BE2C (cell line): ENCODE measurements around the gene CNTROB.
"Not testable (repeated sequence)": the region's sequence is repeated elsewhere in the genome, so short reads cannot be mapped to it uniquely, and the experiment has no call there.

ENCODE experiments used
- DNase-seq: peaks from one replicate; pipeline ENCODE4 v3.0.0-alpha.2; 2020
- H3K27me3 ChIP-seq: fragments of 250-450 bp; sonication (Bioruptor Pico); 2 replicates; pipeline ENCODE4 v1.5.1; 2020; ENCODE audit warnings: mild to moderate bottlenecking
- H3K36me3 ChIP-seq: fragments of 250-450 bp; sonication (Bioruptor Pico); 2 replicates; pipeline ENCODE4 v1.5.1; 2020; ENCODE audit warnings: mild to moderate bottlenecking
- H3K4me1 ChIP-seq: fragments of 250-450 bp; sonication (Bioruptor Pico); 2 replicates; pipeline ENCODE4 v1.5.1; 2020
- H3K4me3 ChIP-seq: 2 replicates; pipeline ENCODE4 v1.5.1; 2011; ENCODE audit warnings: low read depth, low read length
- H3K9me3 ChIP-seq: fragments of 250-450 bp; sonication (Bioruptor Pico); 2 replicates; pipeline ENCODE4 v1.5.1; 2020
- CTCF ChIP-seq: IDR thresholded peaks from 2 replicates; pipeline ENCODE4 v1.5.1; 2012; ENCODE audit warnings: mild to moderate bottlenecking, low read depth, low read length

CNTROB gene

GRCh38 chr17:7944326-7944725, 12.3 kb downstream of the CNTROB start:
- Histone ChIP-seq H3K4me3 (no peak overlapping the region), H3K27me3 (no peaks in the 10 kb centered on the region), H3K36me3 (peaks cover 3% of the 10 kb centered on the region), H3K4me1 (no peaks in the 10 kb centered on the region), H3K9me3 (no peaks in the 10 kb centered on the region)
- no peak for DNase-seq
- no peak for TF ChIP-seq CTCF

GRCh38 chr17:7945651-7946050, 13.6 kb downstream of the CNTROB start:
- H3K36me3 ChIP-seq: peaks cover 3% of the 10 kb centered on the region

GRCh38 chr17:7946441-7946840, 14.4 kb downstream of the CNTROB start:
- TF ChIP-seq CTCF: no peak
- no peak for DNase-seq
- no peaks in the 10 kb centered on the region for H3K27me3 ChIP-seq
- H3K4me1 ChIP-seq: no peaks in the 10 kb centered on the region
- H3K36me3 ChIP-seq: peaks cover 3% of the 10 kb centered on the region
- H3K9me3 ChIP-seq: no peaks in the 10 kb centered on the region
- H3K4me3 ChIP-seq: no peak overlapping the region

More at GRCh38 chr17:7945651-7946050, 13.6 kb downstream of the CNTROB start:
- no peaks in the 10 kb centered on the region for H3K27me3 ChIP-seq
- H3K4me3 ChIP-seq: no peak overlapping the region
- no peak for DNase-seq
- no peaks in the 10 kb centered on the region for H3K9me3 ChIP-seq
- no peak for TF ChIP-seq CTCF
- no peaks in the 10 kb centered on the region for H3K4me1 ChIP-seq

- Histone ChIP-seq H3K4me3 (no peak overlapping the region), H3K27me3 (no peaks in the 10 kb centered on the region), H3K9me3 (no peaks in the 10 kb centered on the region), H3K4me1 (no peaks in the 10 kb centered on the region), H3K36me3 (peaks cover 3% of the 10 kb centered on the region)
- no peak for TF ChIP-seq CTCF
- no peak for DNase-seq
These were observed 15.6 kb downstream of the CNTROB start for GRCh38 chr17:7947651-7948050.

- Histone ChIP-seq H3K4me3 (no peak overlapping the region), H3K4me1 (no peaks in the 10 kb centered on the region), H3K27me3 (no peaks in the 10 kb centered on the region), H3K9me3 (no peaks in the 10 kb centered on the region), H3K36me3 (no peaks in the 10 kb centered on the region; the same call in 1 of the 2 replicates)
- DNase-seq: no peak
- TF ChIP-seq CTCF: no peak
These were observed 18.6 kb downstream of the CNTROB start for GRCh38 chr17:7950578-7950977.

- no peaks in the 10 kb centered on the region for H3K27me3 ChIP-seq
- H3K36me3 ChIP-seq: no peaks in the 10 kb centered on the region
- H3K9me3 ChIP-seq: no peaks in the 10 kb centered on the region
- no peak overlapping the region for H3K4me3 ChIP-seq
- H3K4me1 ChIP-seq: no peaks in the 10 kb centered on the region
- TF ChIP-seq CTCF: no peak
- DNase-seq: no peak
These were observed 19.3 kb downstream of the CNTROB start for GRCh38 chr17:7951143-7951792.

GRCh38 chr17:7953266-7953665, 21.3 kb downstream of the CNTROB start:
- not testable (repeated sequence) for H3K36me3 ChIP-seq, H3K9me3 ChIP-seq, H3K27me3 ChIP-seq, H3K4me1 ChIP-seq, DNase-seq, H3K4me3 ChIP-seq
